Measurements from ENCODE around the gene HK3.

GRCh38 chr5:176863765-176864098 lies 35.4 kb downstream of the HK3 start:
- TF ChIP-seq CTCF (IDR thresholded peaks at IDR 0.05) (no peak), POLR2A (IDR thresholded peaks at IDR 0.05) (no peak), POLR2AphosphoS5 (IDR thresholded peaks at IDR 0.05) (no peak)
